KMS-11 (cell line): ENCODE data around the gene PVR.

Experiments used
- H2AFZ ChIP-seq: fragments of 200-600 bp; sonication (generic); 2 replicates; pipeline ENCODE4 v1.6.1; 2016; ENCODE audit warnings: antibody characterized with exemption, mixed run types, low read depth
- H3K27ac ChIP-seq: fragments of 200-600 bp; sonication (generic); 2 replicates; pipeline ENCODE4 v1.6.1; 2016; ENCODE audit warnings: mild to moderate bottlenecking, mixed run types
- H3K27me3 ChIP-seq: fragments of 200-600 bp; sonication (generic); 2 replicates; pipeline ENCODE4 v1.6.1; 2017; ENCODE audit warnings: mild to moderate bottlenecking, low read depth, mixed run types, moderate library complexity; ENCODE audit not compliant: insufficient read depth
- H3K36me3 ChIP-seq: fragments of 200-600 bp; sonication (generic); 2 replicates; pipeline ENCODE4 v1.6.1; 2017; ENCODE audit warnings: mild to moderate bottlenecking, mixed run types; ENCODE audit not compliant: insufficient read depth
- H3K4me1 ChIP-seq: fragments of 200-600 bp; sonication (generic); 2 replicates; pipeline ENCODE4 v1.6.1; 2016; ENCODE audit warnings: mild to moderate bottlenecking, low read depth, mixed run types; ENCODE audit not compliant: poor library complexity, severe bottlenecking
- H3K4me2 ChIP-seq: fragments of 200-600 bp; sonication (generic); 2 replicates; pipeline ENCODE4 v1.7.0; 2016; ENCODE audit warnings: mild to moderate bottlenecking, mixed run types
- H3K4me3 ChIP-seq: fragments of 200-600 bp; sonication (generic); IDR thresholded peaks from 2 replicates; pipeline ENCODE4 v1.6.1; 2017; ENCODE audit warnings: low read depth, low read length, mixed read lengths; ENCODE audit not compliant: insufficient read depth
- H3K79me2 ChIP-seq: fragments of 200-600 bp; sonication (generic); 2 replicates; pipeline ENCODE4 v1.6.1; 2016; ENCODE audit warnings: low read depth, mixed run types; ENCODE audit not compliant: insufficient read depth
- H3K9ac ChIP-seq: fragments of 200-600 bp; sonication (generic); 2 replicates; pipeline ENCODE4 v1.6.1; 2016; ENCODE audit warnings: mild to moderate bottlenecking, mixed run types
- H4K20me1 ChIP-seq: fragments of 200-600 bp; sonication (generic); 2 replicates; pipeline ENCODE4 v1.6.1; 2016; ENCODE audit warnings: mild to moderate bottlenecking, mixed run types; ENCODE audit not compliant: insufficient read depth
- CTCF ChIP-seq: fragments of 200-600 bp; sonication (generic); conservative IDR thresholded peaks from 2 replicates; pipeline ENCODE4 v1.6.1; 2017; ENCODE audit warnings: low read depth, mild to moderate bottlenecking, antibody characterized with exemption, low read length, moderate library complexity, mixed read lengths

The PVR gene

DNA sequence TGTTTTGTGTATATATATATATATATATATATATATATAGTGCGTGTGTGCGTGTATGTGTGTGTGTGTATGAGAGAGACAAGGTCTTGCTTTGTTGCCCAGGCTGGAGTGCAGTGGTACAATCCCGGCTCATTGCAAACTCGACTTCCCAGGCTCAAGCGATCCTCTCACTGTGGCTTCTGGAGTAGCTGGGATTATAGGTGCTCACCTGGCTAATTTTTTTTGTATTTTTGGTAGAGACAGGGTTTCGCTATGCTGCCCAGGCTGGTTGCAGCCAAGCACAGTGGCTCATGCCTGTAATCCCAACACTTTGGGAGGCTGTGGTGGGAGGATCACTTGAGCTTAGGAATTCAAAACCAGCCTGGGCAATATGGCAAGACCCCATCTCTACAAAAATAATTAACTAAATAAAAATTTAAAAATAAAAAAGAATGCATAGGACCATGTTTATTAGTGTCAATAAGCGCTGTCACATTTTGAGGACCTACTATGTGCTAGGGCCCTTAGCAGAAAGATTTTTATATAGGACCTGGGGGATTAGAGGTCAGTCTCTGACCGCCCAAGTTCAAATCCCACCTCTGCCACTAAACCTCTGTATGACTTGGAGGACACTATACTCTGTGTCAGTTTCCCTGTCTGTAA is 1.8 kb downstream of the PVR start:
- H3K9ac ChIP-seq = no peak overlapping the region
- H3K79me2 ChIP-seq = no peaks in the 10 kb centered on the region
- H3K4me3 ChIP-seq = no peak overlapping the region
- no peak overlapping the region for H3K4me2 ChIP-seq
- no peaks in the 10 kb centered on the region for H3K27me3 ChIP-seq
- H2AFZ ChIP-seq = no peak overlapping the region
- no peaks in the 10 kb centered on the region for H4K20me1 ChIP-seq
- no peaks in the 10 kb centered on the region for H3K36me3 ChIP-seq
- no peaks in the 10 kb centered on the region for H3K4me1 ChIP-seq
- H3K27ac ChIP-seq = no peak overlapping the region
- TF ChIP-seq CTCF = no peak

DNA sequence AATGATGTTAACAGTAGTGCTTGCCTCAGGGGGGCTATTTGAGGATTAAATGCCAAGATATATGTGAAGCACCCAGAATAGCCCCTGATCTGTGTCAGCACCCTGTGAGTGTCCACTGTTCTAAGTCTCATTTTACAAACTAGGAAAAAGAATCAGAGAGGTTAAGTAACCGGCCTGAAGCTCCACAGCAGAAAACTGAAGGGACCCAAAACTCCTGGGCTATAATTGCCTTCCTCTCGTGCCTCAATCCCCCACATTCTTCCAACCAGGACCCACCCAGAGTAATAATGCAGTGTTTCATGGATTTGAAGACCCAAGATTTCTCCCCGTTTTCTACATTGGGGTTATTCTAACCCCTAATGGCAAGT is 2.3 kb downstream of the PVR start:
- Histone ChIP-seq H4K20me1 (no peaks in the 10 kb centered on the region), H2AFZ (no peak overlapping the region), H3K4me2 (no peak overlapping the region), H3K36me3 (no peaks in the 10 kb centered on the region), H3K4me1 (no peaks in the 10 kb centered on the region), H3K9ac (no peak overlapping the region), H3K79me2 (no peaks in the 10 kb centered on the region), H3K27ac (no peak overlapping the region), H3K4me3 (no peak overlapping the region), H3K27me3 (no peaks in the 10 kb centered on the region)
- TF ChIP-seq CTCF = no peak

DNA sequence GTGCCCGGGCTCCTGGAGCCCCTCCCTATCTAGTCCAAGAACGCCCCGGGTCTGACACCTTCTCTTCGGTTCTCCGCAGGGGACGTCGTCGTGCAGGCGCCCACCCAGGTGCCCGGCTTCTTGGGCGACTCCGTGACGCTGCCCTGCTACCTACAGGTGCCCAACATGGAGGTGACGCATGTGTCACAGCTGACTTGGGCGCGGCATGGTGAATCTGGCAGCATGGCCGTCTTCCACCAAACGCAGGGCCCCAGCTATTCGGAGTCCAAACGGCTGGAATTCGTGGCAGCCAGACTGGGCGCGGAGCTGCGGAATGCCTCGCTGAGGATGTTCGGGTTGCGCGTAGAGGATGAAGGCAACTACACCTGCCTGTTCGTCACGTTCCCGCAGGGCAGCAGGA is 3.4 kb downstream of the PVR start:
- H3K27ac ChIP-seq = no peak overlapping the region
- H2AFZ ChIP-seq = no peak overlapping the region
- no peak overlapping the region for H3K9ac ChIP-seq
- TF ChIP-seq CTCF = no peak
- H4K20me1 ChIP-seq = no peaks in the 10 kb centered on the region
- H3K79me2 ChIP-seq = no peaks in the 10 kb centered on the region
- no peaks in the 10 kb centered on the region for H3K36me3 ChIP-seq
- no peak overlapping the region for H3K4me2 ChIP-seq
- no peaks in the 10 kb centered on the region for H3K4me1 ChIP-seq
- no peaks in the 10 kb centered on the region for H3K27me3 ChIP-seq
- H3K4me3 ChIP-seq = no peak overlapping the region

- no peak overlapping the region for H3K9ac ChIP-seq
- no peaks in the 10 kb centered on the region for H3K27me3 ChIP-seq
- no peaks in the 10 kb centered on the region for H3K36me3 ChIP-seq
- no peak overlapping the region for H3K4me2 ChIP-seq
- no peak overlapping the region for H3K4me3 ChIP-seq
- no peak for TF ChIP-seq CTCF
- H4K20me1 ChIP-seq = no peaks in the 10 kb centered on the region
- H3K79me2 ChIP-seq = no peaks in the 10 kb centered on the region
- no peak overlapping the region for H3K27ac ChIP-seq
- peaks cover 4% of the 10 kb centered on the region for H3K4me1 ChIP-seq
- H2AFZ ChIP-seq = no peak overlapping the region
These were observed 5.0 kb downstream of the PVR start for GRCh38 chr19:44648631-44649251.
